Hematopoietic multipotent progenitor cell treated with erythropoietin and hydrocortisone succinate and interleukin-3 and kit ligand, for 15 days (in vitro differentiated cells): ENCODE measurements around the gene NEK6.

Source experiments
- DNase-seq: peaks from one replicate; pipeline ENCODE4 v3.0.0-alpha.2; 2015; ENCODE audit warnings: low spot score

The NEK6 gene

GRCh38 chr9:124355039-124355940 is 97.5 kb downstream of the NEK6 start:
- DNase-seq, result no peak

- no peak for DNase-seq
These were observed 98.4 kb downstream of the NEK6 start for GRCh38 chr9:124355941-124356744.

- no peak for DNase-seq
These were observed 99.1 kb downstream of the NEK6 start for GRCh38 chr9:124356745-124357390.

- DNase-seq, result no peak
These were observed 100.1 kb downstream of the NEK6 start for GRCh38 chr9:124357721-124358361.

- no peak for DNase-seq
These were observed 100.9 kb downstream of the NEK6 start for GRCh38 chr9:124358631-124359030.

GRCh38 chr9:124359426-124359825 is 101.7 kb downstream of the NEK6 start:
- DNase-seq, result no peak

- no peak for DNase-seq
These were observed 102.3 kb downstream of the NEK6 start for GRCh38 chr9:124359855-124360678.

GRCh38 chr9:124361128-124361527 is 103.4 kb downstream of the NEK6 start:
- DNase-seq, result no peak

GRCh38 chr9:124363326-124364096 is 105.8 kb downstream of the NEK6 start:
- no peak for DNase-seq

GRCh38 chr9:124364141-124364540 is 106.4 kb downstream of the NEK6 start:
- no peak for DNase-seq

- no peak for DNase-seq
These were observed 107.3 kb downstream of the NEK6 start for GRCh38 chr9:124365036-124365435.

GRCh38 chr9:124366476-124367220 is 108.9 kb downstream of the NEK6 start:
- no peak for DNase-seq

GRCh38 chr9:124368692-124369091 is 110.9 kb downstream of the NEK6 start:
- no peak for DNase-seq

- no peak for DNase-seq
These were observed 111.6 kb downstream of the NEK6 start for GRCh38 chr9:124369231-124369797.

GRCh38 chr9:124370896-124371582 is 113.3 kb downstream of the NEK6 start:
- DNase-seq, result no peak

- no peak for DNase-seq
These were observed 114.3 kb downstream of the NEK6 start for GRCh38 chr9:124372038-124372437.

GRCh38 chr9:124373386-124373785 is 115.6 kb downstream of the NEK6 start:
- no peak for DNase-seq

GRCh38 chr9:124373851-124374250 is 116.1 kb downstream of the NEK6 start:
- DNase-seq, result no peak

- DNase-seq, result no peak
These were observed 118.0 kb downstream of the NEK6 start for GRCh38 chr9:124375726-124376125.
